Purkinje cell (primary cell): ENCODE results near the gene KLK2. TPM values are rescaled to one million over a fixed set of nuclear protein-coding genes. Genes with fewer than 3 reads are reported as not detected.

Experiments
- polyA plus RNA-seq: library from polyadenylated mRNA; unstranded; fragments of >200 nt; fragmentation: Nextera tagmentation; gene quantifications from 2 replicates; pipeline ENCODE4 v1.2.1, GENCODE V29; 2014

KLK2 gene
- 0.20 TPM in 1 of 2 replicates, not detected in the other for polyA plus RNA-seq

GRCh38 chr19:50873056-50873455 is at the start of gene KLK2:
Gene KLK2 (plus strand): TSS chr19:50873439. CDS start chr19:50873474, 35 bp downstream.

GRCh38 chr19:50833117-50833801 is 40.0 kb upstream of the KLK2 start, which contains the start of gene KLK15:
Gene KLK15 (minus strand): TSS chr19:50833574. CDS start chr19:50831492, 2,082 bp downstream.

GRCh38 chr19:50854636-50855410 is 18.4 kb upstream of the KLK2 start, which contains the start of gene KLK3:
Gene KLK3 (plus strand): TSS chr19:50854915. CDS start chr19:50854956, 41 bp downstream.

GRCh38 chr19:50911206-50912101 is 38.2 kb downstream of the KLK2 start, which contains the start of gene KLK4:
Gene KLK4 (minus strand): TSS chr19:50911395. CDS start chr19:50910738, 657 bp downstream.

Other genes starting within 250 kb of the KLK2 start
- 1.3 and 2.3 TPM in 2 replicates for gene SYT3, start 233.6 kb upstream of the KLK2 start, polyA plus RNA-seq
- not detected in 2 replicates for gene C19orf81, start 224.0 kb upstream of the KLK2 start, polyA plus RNA-seq
- 0.11 TPM in 2 replicates for gene SHANK1, start 153.6 kb upstream of the KLK2 start, polyA plus RNA-seq
- gene CLEC11A, start 150.1 kb upstream of the KLK2 start, polyA plus RNA-seq, result 2.5 and 6.0 TPM in 2 replicates
- not detected in 2 replicates for gene GPR32, start 103.0 kb upstream of the KLK2 start, polyA plus RNA-seq
- gene ACP4, start 83.0 kb upstream of the KLK2 start, polyA plus RNA-seq, result not detected in 2 replicates
- not detected in 2 replicates for gene KLK1, start 49.7 kb upstream of the KLK2 start, polyA plus RNA-seq
- not detected in 2 replicates for gene KLK15, start 39.9 kb upstream of the KLK2 start, polyA plus RNA-seq
- gene KLK3, start 18.5 kb upstream of the KLK2 start, polyA plus RNA-seq, result not detected in 2 replicates
- gene KLK4, start 38.0 kb downstream of the KLK2 start, polyA plus RNA-seq, result not detected in 2 replicates
- gene KLK5, start 79.6 kb downstream of the KLK2 start, polyA plus RNA-seq, result 5.6 TPM in 1 of 2 replicates, not detected in the other
- gene KLK6, start 96.2 kb downstream of the KLK2 start, polyA plus RNA-seq, result 2.6 and 2.8 TPM in 2 replicates
- 14.9 and 18.1 TPM in 2 replicates for gene KLK7, start 110.5 kb downstream of the KLK2 start, polyA plus RNA-seq
- gene KLK8, start 128.2 kb downstream of the KLK2 start, polyA plus RNA-seq, result 194 and 292 TPM in 2 replicates
- gene KLK10, start 146.3 kb downstream of the KLK2 start, polyA plus RNA-seq, result 0.16 and 3.9 TPM in 2 replicates
- gene KLK11, start 153.2 kb downstream of the KLK2 start, polyA plus RNA-seq, result not detected in 2 replicates
- not detected in 2 replicates for gene KLK12, start 161.6 kb downstream of the KLK2 start, polyA plus RNA-seq
- not detected in 2 replicates for gene KLK13, start 191.7 kb downstream of the KLK2 start, polyA plus RNA-seq
- not detected in 2 replicates for gene KLK14, start 209.4 kb downstream of the KLK2 start, polyA plus RNA-seq
- gene CTU1, start 235.0 kb downstream of the KLK2 start, polyA plus RNA-seq, result not detected in 2 replicates